HG02840 (cell line): Measurements from ENCODE around the gene FTL.

Source experiments
- ATAC-seq: cut with Tn5 transposase; IDR thresholded peaks from one replicate; pipeline ENCODE4 v1.9.1; 2021; ENCODE audit warnings: mild to moderate bottlenecking, moderate library complexity, moderate number of reproducible peaks; ENCODE audit not compliant: unreplicated experiment, low FRiP score

FTL gene

DNA sequence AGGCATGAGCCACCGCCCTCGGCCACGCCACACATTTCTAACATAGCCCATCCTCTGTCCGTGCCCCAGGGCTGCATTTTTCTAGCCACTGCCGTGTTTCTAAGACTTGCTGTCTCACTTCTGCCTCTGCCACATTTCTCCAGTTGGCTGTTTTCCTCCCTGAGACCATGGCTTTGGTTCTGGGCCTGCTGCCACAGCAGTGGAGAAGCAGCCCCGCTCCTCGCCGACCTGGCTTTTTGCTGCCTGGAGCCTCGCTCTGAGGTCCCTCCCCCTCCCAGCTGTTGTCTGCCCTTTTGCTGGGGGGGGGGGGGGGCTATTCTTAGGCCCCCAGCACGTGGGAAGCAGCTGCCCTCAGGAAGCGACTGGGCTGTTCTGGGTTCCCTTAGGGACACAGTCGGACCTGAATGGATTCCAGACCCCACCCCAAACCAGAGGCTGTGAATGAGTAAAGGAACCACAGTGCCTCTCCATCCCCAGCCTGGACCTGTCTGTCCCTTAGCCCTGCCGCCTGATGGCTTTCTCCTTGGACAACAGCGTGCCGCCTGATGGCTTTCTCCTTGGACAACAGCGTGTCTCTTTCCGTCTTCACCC lies 24.7 kb downstream of the FTL start:
- no peak for ATAC-seq

DNA sequence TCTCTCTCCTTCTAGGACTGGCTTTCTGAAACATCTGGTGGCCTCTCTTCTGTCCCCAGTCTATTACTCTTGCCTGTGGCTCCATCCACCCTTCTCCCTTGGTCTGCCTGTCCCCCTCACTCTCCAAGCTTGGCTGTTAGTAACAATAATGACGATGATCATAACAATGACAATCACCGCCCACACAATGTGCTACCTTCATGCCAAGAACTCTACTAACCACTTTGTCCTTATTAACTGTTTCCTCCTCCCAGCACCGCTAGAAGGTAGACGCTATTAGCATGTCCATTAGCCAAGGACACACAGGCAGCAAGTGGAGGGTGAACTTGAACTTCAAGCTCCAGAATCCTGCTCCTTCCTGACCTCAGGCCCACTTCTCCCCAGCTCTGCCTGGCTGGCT lies 25.3 kb downstream of the FTL start:
- ATAC-seq = no peak

DNA sequence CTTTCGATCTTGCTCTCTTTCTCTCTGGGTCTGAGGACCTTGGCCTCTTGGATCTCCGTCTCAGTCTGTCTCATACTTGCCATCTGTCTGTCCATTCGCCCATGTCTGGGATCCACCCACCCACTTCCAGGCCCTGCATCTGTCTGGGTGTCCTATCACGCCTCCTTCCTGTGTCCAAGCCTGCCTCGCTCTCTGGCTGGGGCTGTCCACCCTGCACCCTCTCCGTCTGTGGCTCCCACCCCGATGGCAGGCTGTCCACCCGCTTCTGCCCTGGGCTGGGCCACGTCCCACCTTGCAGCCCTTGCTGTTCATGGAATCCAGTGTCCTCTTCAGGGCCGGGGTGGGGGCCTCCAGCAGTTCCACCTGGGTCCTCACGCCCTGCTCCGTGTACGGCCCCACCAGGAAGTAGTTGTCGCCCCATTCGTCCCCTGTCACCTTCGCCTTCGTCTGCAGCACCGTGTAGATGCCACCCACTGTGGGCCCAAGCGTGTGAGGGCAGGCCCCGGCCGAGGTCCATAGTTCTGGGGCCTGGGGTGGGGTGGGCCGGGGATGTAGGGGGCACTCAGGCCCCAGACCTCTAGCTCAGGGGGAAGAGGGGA lies 26.0 kb downstream of the FTL start:
- ATAC-seq = no peak

DNA sequence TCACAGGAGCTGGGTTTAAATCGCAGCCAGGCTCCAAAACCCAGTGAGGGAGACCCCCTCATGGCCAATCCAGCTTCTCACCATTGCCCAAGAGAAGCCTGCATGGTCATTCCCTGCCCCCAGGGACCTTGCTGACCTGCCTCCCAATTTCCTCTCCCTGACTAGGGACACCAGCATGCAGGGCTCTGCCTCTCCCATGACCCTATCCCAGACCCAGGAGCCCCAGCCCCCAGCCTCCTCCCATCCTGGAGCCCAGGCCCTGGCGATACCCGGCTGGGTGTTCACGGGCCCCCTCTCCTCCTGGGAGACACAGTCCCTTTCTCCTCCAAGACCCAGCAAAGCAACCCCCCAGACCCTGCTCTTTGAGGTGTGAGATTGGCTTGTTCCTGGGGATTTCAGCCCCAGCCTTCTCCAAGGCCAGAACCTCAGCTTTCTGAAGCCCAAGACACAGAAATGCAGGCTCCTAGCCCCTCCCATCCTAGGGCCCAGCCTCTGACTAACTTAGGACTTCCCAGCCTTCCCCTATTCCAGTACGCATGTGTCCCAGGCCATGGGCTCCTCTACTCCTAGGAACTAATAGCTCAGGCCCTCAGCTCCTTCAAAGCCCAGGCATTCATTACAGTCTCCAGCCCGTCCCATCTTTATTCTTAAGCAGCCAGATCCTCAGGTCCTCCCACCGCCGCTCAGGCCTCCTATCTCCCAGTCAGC lies 26.9 kb downstream of the FTL start:
- no peak for ATAC-seq

DNA sequence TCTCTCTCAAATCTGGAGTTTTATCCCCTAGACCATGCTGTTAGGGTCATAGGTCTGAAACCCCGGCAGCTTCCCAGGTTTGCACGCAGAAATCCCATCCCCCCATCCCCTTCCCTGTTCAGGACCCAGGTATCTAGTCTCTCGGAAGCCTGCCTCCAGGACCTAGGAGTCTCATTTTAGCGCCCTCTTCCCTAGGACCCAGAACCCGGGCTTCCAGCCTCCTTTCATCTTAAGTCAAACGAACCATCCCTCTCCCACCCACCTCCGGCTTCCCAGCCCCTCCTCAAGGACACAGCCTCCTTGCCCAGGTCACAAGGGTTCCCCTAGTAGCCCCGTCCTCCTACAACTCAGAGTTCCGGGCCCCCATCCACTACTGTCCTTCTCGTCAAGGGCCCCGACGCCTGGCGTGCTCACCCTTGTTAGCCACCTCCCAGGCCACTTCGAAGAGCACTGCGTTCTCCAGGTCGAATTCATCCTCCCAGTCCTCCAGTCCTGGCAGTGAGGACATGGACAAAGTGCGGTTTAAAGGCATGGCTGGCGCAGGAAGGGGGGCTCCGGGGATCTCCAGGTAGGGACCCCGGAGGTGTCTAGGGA lies 27.6 kb downstream of the FTL start:
- ATAC-seq = peak; percentile 8

DNA sequence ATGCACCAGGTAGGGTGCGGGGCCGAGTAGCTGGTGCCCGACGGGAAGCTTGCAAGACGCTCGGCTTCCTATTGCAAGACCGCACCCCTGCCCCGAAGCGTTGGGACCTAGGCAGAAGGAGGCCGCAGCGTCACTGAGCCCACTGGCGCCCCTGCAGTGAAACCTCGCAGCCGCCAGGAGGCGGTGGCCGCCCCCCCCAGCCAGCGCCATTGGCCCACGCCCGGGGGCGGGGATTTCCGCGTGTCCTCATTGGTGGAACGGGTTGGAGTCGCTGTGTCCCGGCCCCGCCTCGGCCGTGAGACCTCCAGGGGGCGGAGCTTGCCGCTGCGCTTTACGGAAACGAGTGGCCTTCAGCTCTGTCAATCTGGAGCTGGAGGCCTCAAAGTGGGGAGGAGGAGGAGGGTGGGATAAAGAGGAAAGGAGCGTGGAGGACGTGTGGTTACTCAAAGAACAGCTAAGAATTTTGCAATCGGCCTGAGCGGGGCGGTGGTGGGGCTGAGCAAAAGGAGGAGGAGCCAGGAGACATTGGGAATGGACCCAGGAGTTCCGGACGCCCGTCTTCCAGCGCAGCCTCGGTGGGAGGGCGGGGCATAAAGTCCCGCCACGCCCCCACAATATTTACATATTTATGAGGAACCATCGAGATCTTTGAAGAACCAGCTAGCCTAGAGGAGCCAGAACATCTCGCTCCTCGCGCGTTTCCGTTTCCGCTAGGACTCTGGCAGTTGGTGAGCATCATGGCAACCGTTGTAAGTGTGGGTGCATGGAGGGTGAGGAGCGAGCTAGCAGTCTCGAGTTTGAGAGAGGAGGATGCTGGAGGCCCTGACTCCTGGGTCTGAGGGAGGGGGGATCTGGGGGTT lies 28.3 kb downstream of the FTL start, which contains the start of the genes GYS1 and RUVBL2:
GYS1 (minus strand) TSS at position 135 of the 860 bp plus-strand sequence. CDS start 197 bp downstream, outside the sequence.
RUVBL2 (plus strand) TSS at position 713 of the 860 bp plus-strand sequence; CDS start at position 738, 25 bp downstream.
- ATAC-seq = peak; percentile 89

DNA sequence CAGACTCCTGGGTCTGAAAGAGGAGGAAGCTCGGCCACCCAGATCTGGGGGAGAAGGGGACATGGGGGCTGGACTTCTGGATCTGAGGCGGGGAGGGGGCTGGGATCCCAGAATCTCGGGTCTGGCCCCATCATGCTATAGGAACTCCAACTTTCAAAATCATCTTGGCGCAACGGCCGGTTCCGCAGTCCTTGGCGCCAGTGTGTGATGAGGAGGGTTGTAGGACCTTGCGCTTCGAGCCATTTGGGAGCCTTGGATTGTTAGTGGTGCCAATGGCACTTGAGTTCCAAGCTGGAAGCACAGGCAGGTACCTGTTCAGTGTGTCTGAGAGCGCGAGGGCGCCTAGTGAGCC lies 28.9 kb downstream of the FTL start:
- no peak for ATAC-seq

DNA sequence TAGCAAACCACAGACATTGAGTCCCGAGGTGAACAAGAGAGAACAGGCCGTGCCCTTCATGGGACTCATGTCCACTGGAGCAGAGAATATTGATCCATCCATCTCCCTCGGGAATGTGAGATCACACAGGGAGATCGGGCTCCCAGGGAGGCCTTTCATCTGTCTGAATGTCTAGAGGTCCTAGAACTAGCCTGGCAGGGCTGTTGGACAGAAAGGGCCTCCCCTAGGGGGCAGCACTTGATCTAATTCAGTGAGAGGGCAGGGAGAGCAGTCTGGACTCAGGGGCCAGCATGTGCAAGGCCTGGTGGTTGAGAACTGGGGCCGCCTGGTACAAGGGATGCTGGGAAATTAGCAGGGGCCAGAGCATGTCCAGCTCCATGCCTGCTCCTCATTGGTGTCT lies 32.9 kb downstream of the FTL start:
- ATAC-seq = no peak

DNA sequence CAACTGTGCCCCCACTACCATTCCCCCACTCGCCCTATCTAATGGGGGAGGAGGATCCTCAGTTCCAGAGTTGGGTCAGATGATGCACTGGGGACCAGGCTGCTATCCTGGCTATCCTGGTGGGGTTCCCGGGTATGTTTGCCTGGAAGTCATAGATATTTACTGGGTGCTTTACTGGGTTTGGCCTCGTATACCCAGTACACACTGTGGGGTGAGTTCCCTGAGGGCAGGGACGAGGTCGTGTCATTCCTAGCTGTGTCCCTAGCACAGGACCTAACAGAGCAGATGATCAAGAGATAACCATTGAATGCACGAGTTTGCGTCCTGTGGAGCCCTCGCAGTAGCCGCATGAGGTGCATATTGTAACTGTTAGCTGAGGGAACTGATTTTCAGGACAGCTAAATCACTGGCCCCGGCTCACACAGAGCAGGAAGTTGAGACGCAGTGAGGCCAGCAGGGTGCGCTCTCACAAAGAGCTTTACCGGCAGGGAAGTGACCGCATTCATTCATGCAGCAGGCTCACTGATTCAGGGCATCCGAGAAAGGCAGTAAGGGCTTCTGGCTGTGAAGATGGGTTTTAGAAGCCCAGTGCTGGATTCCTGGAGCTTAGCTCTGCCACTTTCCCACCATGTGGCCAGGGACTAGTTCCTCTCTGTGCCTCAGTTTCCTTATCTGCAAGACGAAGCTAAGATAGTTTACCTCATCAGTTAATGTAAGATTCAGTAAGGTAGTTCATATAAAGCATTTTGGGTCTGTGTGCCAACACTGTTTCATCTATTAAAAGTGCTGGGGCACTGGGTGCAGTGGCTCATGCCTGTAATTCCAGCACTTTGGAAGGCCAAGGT lies 34.6 kb downstream of the FTL start:
- no peak for ATAC-seq

DNA sequence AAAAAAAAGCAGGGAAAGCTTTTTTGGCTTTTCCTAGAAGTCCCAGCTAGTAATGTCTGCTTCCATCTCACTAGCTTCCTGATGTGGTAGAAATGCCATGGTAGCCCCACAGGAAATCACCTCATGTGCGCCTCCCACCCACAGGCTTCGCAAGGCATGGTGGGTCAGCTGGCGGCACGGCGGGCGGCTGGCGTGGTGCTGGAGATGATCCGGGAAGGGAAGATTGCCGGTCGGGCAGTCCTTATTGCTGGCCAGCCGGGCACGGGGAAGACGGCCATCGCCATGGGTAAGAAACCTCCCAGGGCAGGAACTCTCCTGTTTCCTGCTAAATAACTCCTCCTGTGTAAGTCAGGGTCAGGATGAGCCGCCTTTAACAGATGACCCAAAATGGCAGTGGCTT lies 39.0 kb downstream of the FTL start:
- no peak for ATAC-seq

DNA sequence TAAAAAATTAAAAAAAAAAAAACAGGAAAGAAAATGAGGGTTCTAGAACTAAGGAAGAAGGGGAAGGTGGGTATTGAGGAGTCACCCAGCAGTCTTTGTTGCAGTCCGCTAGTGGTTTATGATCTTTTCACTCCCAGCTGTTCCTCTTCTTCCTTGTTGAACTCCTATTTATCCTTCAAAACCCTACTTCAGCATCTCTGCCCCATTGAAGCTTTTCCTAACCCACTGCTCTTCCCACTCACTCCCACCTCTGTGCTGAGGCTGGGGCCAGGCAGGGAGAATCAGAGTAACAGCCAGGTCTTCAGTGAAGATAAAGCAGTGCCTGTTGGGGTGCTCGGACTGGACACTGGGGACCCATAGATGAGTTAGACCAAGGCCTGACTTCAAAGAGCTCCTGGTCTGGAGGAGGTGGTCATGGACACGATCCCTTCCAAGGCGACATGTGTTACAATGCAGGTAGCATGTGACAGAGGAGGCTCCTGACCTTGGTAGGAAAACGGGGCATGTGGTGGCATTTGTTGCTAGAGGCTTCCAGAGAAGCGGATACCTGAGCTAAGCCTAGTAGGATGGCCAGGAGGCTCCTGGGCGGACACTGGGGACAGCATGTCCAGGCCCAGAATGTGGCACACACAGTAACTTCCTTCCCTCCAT lies 40.0 kb downstream of the FTL start:
- ATAC-seq = no peak

DNA sequence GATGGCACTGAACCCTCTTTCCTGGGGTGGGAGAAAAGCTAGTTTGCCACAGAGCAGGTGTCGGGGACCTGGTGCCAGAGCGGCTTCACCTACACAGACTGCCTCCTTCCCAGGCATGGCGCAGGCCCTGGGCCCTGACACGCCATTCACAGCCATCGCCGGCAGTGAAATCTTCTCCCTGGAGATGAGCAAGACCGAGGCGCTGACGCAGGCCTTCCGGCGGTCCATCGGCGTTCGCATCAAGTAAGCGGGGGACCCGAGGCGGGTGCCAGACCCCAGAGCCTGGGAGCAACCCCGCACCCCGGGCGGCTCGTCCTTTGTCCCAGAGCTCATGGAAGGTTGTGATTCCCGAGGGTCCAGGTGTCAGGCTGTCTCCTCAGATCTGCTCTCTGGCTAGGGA lies 41.8 kb downstream of the FTL start:
- ATAC-seq = no peak

DNA sequence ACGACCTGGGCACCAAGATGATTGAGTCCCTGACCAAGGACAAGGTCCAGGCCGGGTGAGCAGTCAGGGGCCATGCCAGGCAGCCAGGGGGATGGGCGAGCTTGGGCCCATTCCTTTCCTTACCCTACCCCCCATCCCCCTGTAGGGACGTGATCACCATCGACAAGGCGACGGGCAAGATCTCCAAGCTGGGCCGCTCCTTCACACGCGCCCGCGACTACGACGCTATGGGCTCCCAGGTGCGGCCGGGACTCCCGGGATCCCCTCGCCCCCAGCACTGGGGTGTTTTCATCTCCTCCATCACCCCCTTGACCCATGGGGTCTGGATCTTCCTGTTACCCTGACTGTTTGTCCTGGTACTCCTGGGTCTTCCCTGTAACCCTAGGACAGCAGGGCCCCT lies 44.7 kb downstream of the FTL start:
- ATAC-seq = no peak

DNA sequence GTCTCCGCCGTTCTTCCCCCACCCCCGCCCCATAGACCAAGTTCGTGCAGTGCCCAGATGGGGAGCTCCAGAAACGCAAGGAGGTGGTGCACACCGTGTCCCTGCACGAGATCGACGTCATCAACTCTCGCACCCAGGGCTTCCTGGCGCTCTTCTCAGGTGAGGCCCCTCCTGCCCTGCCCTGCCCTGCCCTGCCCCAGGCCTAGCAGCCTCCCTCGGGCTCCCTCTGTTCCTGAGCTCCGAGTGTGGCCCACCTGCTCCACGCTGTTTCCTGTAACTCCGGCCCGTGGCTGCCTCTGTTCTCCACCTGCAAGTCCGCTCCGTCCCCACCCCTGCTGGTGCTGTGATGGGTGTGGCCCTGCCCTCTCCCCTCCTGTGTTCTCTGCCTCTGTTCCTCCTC lies 45.3 kb downstream of the FTL start:
- no peak for ATAC-seq

DNA sequence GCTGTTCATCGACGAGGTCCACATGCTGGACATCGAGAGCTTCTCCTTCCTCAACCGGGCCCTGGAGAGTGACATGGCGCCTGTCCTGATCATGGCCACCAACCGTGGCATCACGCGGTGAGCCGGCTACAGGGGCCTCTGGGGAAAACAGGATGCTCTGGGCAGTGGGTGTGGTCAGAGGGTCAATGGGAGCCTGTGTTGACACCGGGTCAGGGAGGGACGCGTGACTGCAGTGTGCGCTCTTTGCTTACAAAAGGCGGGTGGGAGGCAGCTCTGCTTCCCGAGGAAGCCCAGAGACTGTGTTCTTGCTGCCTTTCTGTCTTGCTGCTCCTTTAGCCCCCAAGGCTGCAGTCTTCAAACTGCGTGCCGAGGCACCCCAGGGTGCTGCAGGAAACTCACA lies 46.1 kb downstream of the FTL start:
- ATAC-seq = no peak

DNA sequence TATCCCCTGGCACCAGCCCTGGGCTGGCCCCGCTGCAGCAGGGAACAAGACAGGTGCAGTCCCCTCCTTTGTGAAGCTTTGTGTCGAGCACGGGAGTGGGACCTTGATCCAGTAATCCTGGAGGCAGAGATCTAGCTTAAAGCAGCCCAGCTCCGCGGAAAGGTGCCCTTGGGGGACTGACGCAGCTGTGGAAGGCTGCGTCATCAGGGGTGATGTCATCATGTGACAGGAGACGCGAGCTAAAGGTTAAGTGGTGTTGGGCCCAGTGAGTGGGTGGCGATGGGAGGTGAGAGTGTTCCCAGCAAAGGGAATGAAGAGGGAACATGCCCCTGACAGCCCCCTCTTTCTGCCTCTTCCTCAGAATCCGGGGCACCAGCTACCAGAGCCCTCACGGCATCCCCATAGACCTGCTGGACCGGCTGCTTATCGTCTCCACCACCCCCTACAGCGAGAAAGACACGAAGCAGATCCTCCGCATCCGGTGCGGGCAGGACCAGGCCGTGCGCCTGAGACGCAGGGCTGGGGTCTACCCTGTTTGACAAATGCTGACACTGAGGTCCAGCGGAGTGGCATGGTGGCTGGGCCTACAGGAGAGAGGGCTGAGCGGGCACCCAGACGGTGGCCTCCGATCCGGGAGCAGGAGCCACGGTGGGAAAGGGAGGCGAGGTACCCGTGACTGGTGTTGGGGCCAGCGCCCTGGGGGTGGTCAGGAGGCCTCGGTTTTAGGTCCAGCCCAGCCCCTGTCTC lies 49.2 kb downstream of the FTL start:
- ATAC-seq = no peak

DNA sequence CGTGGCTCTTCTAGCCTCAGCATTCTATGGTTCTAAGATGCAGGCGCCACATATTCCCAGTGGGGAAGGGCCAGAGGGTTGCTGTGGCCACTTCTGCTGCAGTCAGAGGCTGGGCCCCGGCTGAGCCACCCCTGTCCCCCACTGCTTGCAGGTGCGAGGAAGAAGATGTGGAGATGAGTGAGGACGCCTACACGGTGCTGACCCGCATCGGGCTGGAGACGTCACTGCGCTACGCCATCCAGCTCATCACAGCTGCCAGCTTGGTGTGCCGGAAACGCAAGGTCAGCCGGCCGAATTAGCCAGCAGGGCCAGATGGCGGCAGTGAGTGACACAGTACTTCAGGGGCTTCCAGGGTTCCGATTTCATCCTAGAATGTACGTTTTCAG lies 49.8 kb downstream of the FTL start:
- no peak for ATAC-seq

DNA sequence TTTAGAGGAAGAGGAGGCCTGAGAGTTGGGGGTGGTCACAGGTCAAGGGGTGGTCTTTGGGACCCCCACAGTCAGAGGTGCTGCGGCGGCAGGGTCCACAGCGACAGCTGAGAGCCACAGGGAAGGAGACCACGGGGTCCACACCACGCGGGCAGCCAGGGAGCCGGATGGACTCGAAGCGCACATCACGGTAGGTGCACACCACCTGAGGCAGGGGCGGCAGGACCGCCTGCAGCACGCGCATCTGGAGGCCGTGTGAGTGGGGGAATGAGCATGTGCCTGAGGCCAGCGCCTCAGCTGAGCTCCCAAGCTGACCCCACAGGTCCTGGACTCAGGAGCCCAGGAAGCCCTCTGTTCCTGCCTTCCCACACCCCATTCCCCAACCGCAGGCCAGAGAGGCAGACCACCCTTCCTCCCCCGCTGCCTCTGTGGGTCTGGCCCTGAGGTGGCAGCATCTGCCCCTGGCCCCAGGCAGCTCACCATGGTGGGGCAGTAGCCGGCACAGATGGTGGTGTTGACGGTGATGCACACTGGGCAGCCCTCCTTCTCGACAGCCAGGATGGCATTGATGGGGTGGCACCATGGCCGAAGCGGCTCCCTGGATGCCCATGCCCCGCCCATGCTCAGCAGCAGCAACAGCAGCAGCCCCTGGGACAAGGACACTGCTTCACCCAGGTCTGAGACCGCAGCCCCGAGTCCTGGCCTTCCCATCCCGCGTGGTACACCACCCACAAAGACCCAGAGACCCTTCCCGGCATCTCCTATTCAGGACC lies 51.1 kb downstream of the FTL start:
- no peak for ATAC-seq
